Right lobe of liver (tissue), 4 donors: ENCODE measurements around the gene USP4.

ENCODE experiments used
- CTCF ChIP-seq, 4 donors: fragments of 200-600 bp in 3 of 4; fragments of 450-650 bp in 1 of 4; IDR thresholded peaks; one replicate each; pipeline versions ENCODE4 v1.5.1 to v1.8.0; 2016 to 2022; ENCODE audit warnings: antibody characterized with exemption in 4 of 4, mild to moderate bottlenecking in 2 of 4
- POLR2A ChIP-seq: fragments of 450-650 bp; IDR thresholded peaks from one replicate; pipeline ENCODE4 v1.6.1; 2017; ENCODE audit warnings: antibody characterized with exemption, mild to moderate bottlenecking
- donor health status: DM: no; HTN: no; CAD: no.
- donor health status: DM: no; HTN: no; CAD: no.
- donor health status: DM: no; HTN: yes; CAD: no.

- no peak for TF ChIP-seq CTCF (IDR thresholded peaks at IDR 0.05)
- TF ChIP-seq POLR2A, result no peak
Observed at GRCh38 chr3:49377483-49377882, 37.6 kb upstream of the USP4 start.
